ENCODE measurements around the gene PRKCH.
A peak's percentile ranks its signal among the peaks of the same experiment; 100 is the strongest.

Gene PRKCH

GRCh38 chr14:61562321-61563161, 241.2 kb downstream of the PRKCH start:
- peak; percentile 99 for DNase-seq (ENCODE audit: low read depth)
- TF ChIP-seq CTCF (IDR thresholded peaks at IDR 0.05; ENCODE audit: insufficient read depth, low read depth, low read length, missing control alignments) = no peak
- H3K4me3 ChIP-seq (ENCODE audit: low read length) = no peak overlapping the region

DNA sequence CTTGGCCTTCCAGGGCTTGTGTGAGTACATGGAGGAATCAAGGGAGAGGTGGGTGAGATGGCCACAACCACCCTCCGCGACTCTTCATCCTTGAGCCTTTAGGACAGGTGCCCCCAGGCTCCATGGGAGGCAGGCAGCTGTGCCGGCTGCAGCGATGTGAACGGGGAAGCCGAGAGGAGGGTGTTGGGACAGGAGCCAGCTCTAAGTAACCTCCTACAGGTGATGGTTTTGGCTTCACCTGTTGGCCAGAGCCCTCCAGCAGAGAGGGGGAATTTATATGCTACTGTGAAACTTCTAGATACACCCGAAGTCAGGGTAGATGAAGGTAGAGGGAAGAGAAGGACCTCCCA, 241.8 kb downstream of the PRKCH start:
- TF ChIP-seq CTCF (IDR thresholded peaks at IDR 0.05; ENCODE audit: insufficient read depth, low read depth, low read length, missing control alignments) = no peak
- DNase-seq (ENCODE audit: low read depth) = no peak
- H3K4me3 ChIP-seq (ENCODE audit: low read length) = no peak overlapping the region

GRCh38 chr14:61563880-61564617, 242.7 kb downstream of the PRKCH start:
- no peak overlapping the region for H3K4me3 ChIP-seq (ENCODE audit: low read length)
- DNase-seq (ENCODE audit: low read depth) = peak; percentile 71
- no peak for TF ChIP-seq CTCF (IDR thresholded peaks at IDR 0.05; ENCODE audit: insufficient read depth, low read depth, low read length, missing control alignments)

DNA sequence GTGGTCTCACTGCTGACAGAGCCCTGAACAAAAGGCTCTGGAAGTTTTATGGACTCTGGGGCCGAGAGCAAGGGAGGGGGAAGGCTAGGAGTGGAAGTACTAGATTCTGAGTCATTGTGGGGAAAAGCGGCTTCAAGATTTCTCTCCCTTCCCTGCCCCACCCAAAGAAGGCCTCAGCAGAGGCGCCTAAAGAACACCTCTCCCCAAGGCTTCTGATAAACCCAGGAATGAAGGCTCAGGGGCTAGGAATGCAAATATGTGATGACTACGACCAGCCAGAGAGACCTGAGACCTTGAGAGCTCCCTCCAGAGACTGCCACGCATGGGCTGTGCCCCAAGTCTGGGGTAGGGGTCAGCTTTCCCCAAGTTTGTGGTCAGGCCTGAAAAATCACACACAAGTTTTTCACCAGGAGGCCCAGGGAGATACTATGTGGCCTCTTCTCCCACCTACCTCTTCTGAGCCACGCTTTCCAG, 243.3 kb downstream of the PRKCH start:
- DNase-seq (ENCODE audit: low read depth) = peak; percentile 97
- H3K4me3 ChIP-seq (ENCODE audit: low read length) = no peak overlapping the region
- TF ChIP-seq CTCF (IDR thresholded peaks at IDR 0.05; ENCODE audit: insufficient read depth, low read depth, low read length, missing control alignments) = no peak

DNA sequence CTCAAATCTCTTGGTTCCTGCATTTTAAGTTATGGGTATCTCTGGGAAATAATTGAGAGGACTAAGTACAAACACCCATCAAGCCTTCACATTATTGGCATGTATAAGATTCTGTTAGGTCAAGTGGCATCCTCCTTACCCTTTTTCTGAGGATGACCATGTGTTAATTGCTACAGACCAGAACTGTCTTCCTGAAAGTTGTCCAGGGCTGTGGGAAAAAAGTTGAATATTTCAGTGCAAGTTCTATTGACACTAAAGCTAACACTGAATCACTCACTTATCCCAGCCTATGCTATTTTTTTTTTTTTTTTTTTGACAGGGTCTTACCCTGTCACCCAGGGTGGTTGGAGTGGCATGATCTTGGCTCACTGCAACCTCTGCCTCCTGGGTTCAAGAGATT, 243.8 kb downstream of the PRKCH start:
- DNase-seq (ENCODE audit: low read depth) = no peak
- H3K4me3 ChIP-seq (ENCODE audit: low read length) = no peak overlapping the region
- TF ChIP-seq CTCF (IDR thresholded peaks at IDR 0.05; ENCODE audit: insufficient read depth, low read depth, low read length, missing control alignments) = no peak

DNA sequence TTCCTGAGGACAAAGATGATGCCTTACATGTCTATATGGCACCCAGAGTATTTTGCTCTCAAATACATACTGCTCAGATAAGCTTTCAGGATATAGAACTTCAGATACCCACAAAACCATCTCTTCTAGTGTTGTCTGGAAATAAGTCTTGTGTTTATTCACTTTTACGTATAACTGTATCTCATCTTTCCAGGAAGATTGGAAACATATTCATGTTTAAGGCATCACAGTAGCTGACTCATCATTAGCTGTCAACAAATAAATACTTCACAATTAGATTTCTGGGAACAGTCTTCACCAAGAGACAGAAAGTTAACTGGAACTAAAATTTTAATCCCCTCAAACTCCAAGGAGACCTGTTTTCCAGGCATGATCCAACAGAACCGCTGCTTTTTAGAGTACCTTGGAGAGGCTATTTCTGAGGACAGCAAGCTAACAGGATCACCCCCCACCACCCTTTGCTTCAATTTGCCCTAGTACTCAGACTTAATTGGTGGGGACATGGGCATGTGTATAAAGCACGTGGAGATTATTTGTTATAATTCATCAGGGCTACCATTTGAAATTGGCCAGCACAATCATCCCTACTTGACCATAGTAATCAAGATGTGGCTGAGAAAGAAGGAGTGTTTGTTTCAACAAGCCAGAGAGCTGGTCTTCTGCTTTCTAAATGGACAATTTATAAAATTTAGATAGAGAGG, 244.6 kb downstream of the PRKCH start:
- H3K4me3 ChIP-seq (ENCODE audit: low read length) = no peak overlapping the region
- peak; percentile 85 for DNase-seq (ENCODE audit: low read depth)
- no peak for TF ChIP-seq CTCF (IDR thresholded peaks at IDR 0.05; ENCODE audit: insufficient read depth, low read depth, low read length, missing control alignments)

Data from epithelial cell of esophagus (primary cell).